Effector memory CD8-positive, alpha-beta T cell (primary cell): ENCODE measurements around the gene KCTD1.

ENCODE experiments used
- ATAC-seq: fragments of 150-1000 bp; cut with Tn5 transposase; replicated peaks from 2 replicates; pipeline ENCODE4 v1.10.0; 2021; ENCODE audit warnings: mild to moderate bottlenecking, moderate library complexity
- DNase-seq, 3 experiments: peaks; one replicate each; pipeline ENCODE4 v3.0.0; 2021
- H3K27ac Mint-ChIP-seq, 2 donors: one replicate each; pipeline ENCODE4 v1.8.0; 2022; ENCODE audit warnings: mild to moderate bottlenecking in 2 of 2, mixed read lengths in 2 of 2, moderate library complexity in 2 of 2
- H3K27me3 Mint-ChIP-seq, 2 donors: one replicate each; pipeline ENCODE4 v1.8.0; 2022; ENCODE audit warnings: mixed read lengths in 2 of 2
- H3K36me3 Mint-ChIP-seq: one replicate; pipeline ENCODE4 v1.8.0; 2022; ENCODE audit warnings: mild to moderate bottlenecking, moderate library complexity, mixed read lengths; ENCODE audit not compliant: insufficient read depth
- H3K4me1 Mint-ChIP-seq, 2 donors: one replicate each; pipeline ENCODE4 v1.8.0; 2022; ENCODE audit warnings: low read depth in 2 of 2, mixed read lengths in 2 of 2
- H3K4me3 Mint-ChIP-seq, 2 donors: one replicate each; pipeline ENCODE4 v1.8.0; 2022; ENCODE audit warnings: mild to moderate bottlenecking in 2 of 2, mixed read lengths in 2 of 2, moderate library complexity in 2 of 2
- H3K9me3 Mint-ChIP-seq, 2 donors: one replicate each; pipeline ENCODE4 v1.8.0; 2022; ENCODE audit warnings: mixed read lengths in 2 of 2

The KCTD1 gene

GRCh38 chr18:26524504-26525351 is 23.6 kb downstream of the KCTD1 start:
- no peak overlapping the region for H3K27ac Mint-ChIP-seq
- H3K27me3 Mint-ChIP-seq = no peaks in the 10 kb centered on the region
- ATAC-seq (no peak), DNase-seq (no peak)
- peaks cover 2 to 3% of the 10 kb centered on the region in 2 donors for H3K4me1 Mint-ChIP-seq
- no peaks in the 10 kb centered on the region for H3K9me3 Mint-ChIP-seq
- no peaks in the 10 kb centered on the region for H3K36me3 Mint-ChIP-seq
- H3K4me3 Mint-ChIP-seq = no peak overlapping the region

- Mint-ChIP-seq H3K27ac (no peak overlapping the region), H3K36me3 (no peaks in the 10 kb centered on the region), H3K9me3 (no peaks in the 10 kb centered on the region), H3K4me3 (no peak overlapping the region), H3K4me1 (peaks cover 2 to 3% of the 10 kb centered on the region in 2 donors), H3K27me3 (no peaks in the 10 kb centered on the region)
- ATAC-seq = no peak
- DNase-seq = no peak
These were observed 24.4 kb downstream of the KCTD1 start for GRCh38 chr18:26524002-26524401.

- H3K4me3 Mint-ChIP-seq = no peak overlapping the region
These were observed 26.7 kb downstream of the KCTD1 start for GRCh38 chr18:26521617-26522016.

GRCh38 chr18:26520974-26521373 is 27.4 kb downstream of the KCTD1 start:
- Mint-ChIP-seq H3K27ac (no peak overlapping the region), H3K27me3 (peaks cover 0 to 4% of the 10 kb centered on the region in 2 donors), H3K4me3 (no peak overlapping the region), H3K36me3 (no peaks in the 10 kb centered on the region), H3K4me1 (peaks cover 0 to 2% of the 10 kb centered on the region in 2 donors), H3K9me3 (no peaks in the 10 kb centered on the region)
- DNase-seq (no peak), ATAC-seq (no peak)

More at GRCh38 chr18:26521617-26522016, 26.7 kb downstream of the KCTD1 start:
- no peaks in the 10 kb centered on the region for H3K9me3 Mint-ChIP-seq
- no peak overlapping the region for H3K27ac Mint-ChIP-seq
- peaks cover 0 to 2% of the 10 kb centered on the region in 2 donors for H3K4me1 Mint-ChIP-seq
- H3K27me3 Mint-ChIP-seq = no peaks in the 10 kb centered on the region
- ATAC-seq = no peak
- H3K36me3 Mint-ChIP-seq = no peaks in the 10 kb centered on the region
- no peak for DNase-seq

GRCh38 chr18:26519114-26519513 is 29.2 kb downstream of the KCTD1 start:
- DNase-seq (no peak), ATAC-seq (no peak)
- Mint-ChIP-seq H3K9me3 (no peaks in the 10 kb centered on the region), H3K4me1 (peaks cover 0 to 2% of the 10 kb centered on the region in 2 donors), H3K27ac (no peak overlapping the region), H3K4me3 (no peak overlapping the region), H3K36me3 (no peaks in the 10 kb centered on the region), H3K27me3 (peaks cover 0 to 8% of the 10 kb centered on the region in 2 donors)

- no peak for ATAC-seq
- DNase-seq = no peak
- Mint-ChIP-seq H3K9me3 (no peaks in the 10 kb centered on the region), H3K36me3 (no peaks in the 10 kb centered on the region), H3K4me3 (no peak overlapping the region), H3K4me1 (no peaks in the 10 kb centered on the region), H3K27me3 (peaks cover 0 to 8% of the 10 kb centered on the region in 2 donors), H3K27ac (no peak overlapping the region)
These were observed 31.4 kb downstream of the KCTD1 start for GRCh38 chr18:26516964-26517363.

GRCh38 chr18:26515643-26516487 is 32.5 kb downstream of the KCTD1 start:
- Mint-ChIP-seq H3K4me1 (no peaks in the 10 kb centered on the region), H3K4me3 (no peak overlapping the region), H3K36me3 (no peaks in the 10 kb centered on the region), H3K9me3 (no peaks in the 10 kb centered on the region), H3K27ac (no peak overlapping the region), H3K27me3 (peaks cover 0 to 8% of the 10 kb centered on the region in 2 donors)
- DNase-seq (no peak), ATAC-seq (no peak)

GRCh38 chr18:26511339-26512071 is 36.8 kb downstream of the KCTD1 start:
- Mint-ChIP-seq H3K36me3 (no peaks in the 10 kb centered on the region), H3K27me3 (peaks cover 0 to 8% of the 10 kb centered on the region in 2 donors), H3K27ac (no peak overlapping the region), H3K4me3 (no peak overlapping the region), H3K4me1 (no peaks in the 10 kb centered on the region), H3K9me3 (no peaks in the 10 kb centered on the region)
- ATAC-seq (no peak), DNase-seq (no peak)

- H3K4me3 Mint-ChIP-seq = no peak overlapping the region
- no peaks in the 10 kb centered on the region for H3K9me3 Mint-ChIP-seq
- ATAC-seq (no peak), DNase-seq (no peak)
- no peaks in the 10 kb centered on the region for H3K36me3 Mint-ChIP-seq
- H3K4me1 Mint-ChIP-seq = no peaks in the 10 kb centered on the region
- H3K27me3 Mint-ChIP-seq = no peaks in the 10 kb centered on the region
- no peak overlapping the region for H3K27ac Mint-ChIP-seq
These were observed 38.0 kb downstream of the KCTD1 start for GRCh38 chr18:26510337-26510736.

- H3K36me3 Mint-ChIP-seq = no peaks in the 10 kb centered on the region
- ATAC-seq (no peak), DNase-seq (no peak)
- no peaks in the 10 kb centered on the region for H3K9me3 Mint-ChIP-seq
- no peaks in the 10 kb centered on the region for H3K27me3 Mint-ChIP-seq
- no peak overlapping the region for H3K4me3 Mint-ChIP-seq
- no peaks in the 10 kb centered on the region for H3K4me1 Mint-ChIP-seq
- H3K27ac Mint-ChIP-seq = no peak overlapping the region
These were observed 42.3 kb downstream of the KCTD1 start for GRCh38 chr18:26506012-26506411.

GRCh38 chr18:26504831-26505230 is 43.5 kb downstream of the KCTD1 start:
- Mint-ChIP-seq H3K27ac (no peak overlapping the region), H3K36me3 (no peaks in the 10 kb centered on the region), H3K27me3 (no peaks in the 10 kb centered on the region), H3K4me3 (no peak overlapping the region), H3K4me1 (no peaks in the 10 kb centered on the region), H3K9me3 (no peaks in the 10 kb centered on the region)
- DNase-seq = no peak
- no peak for ATAC-seq

GRCh38 chr18:26503382-26503781 is 45.0 kb downstream of the KCTD1 start:
- Mint-ChIP-seq H3K4me3 (no peak overlapping the region), H3K36me3 (no peaks in the 10 kb centered on the region), H3K4me1 (no peaks in the 10 kb centered on the region), H3K9me3 (no peaks in the 10 kb centered on the region), H3K27me3 (no peaks in the 10 kb centered on the region), H3K27ac (no peak overlapping the region)
- DNase-seq = no peak
- no peak for ATAC-seq

- H3K27me3 Mint-ChIP-seq = no peaks in the 10 kb centered on the region
- no peak overlapping the region for H3K4me3 Mint-ChIP-seq
- no peak overlapping the region for H3K27ac Mint-ChIP-seq
- no peak for ATAC-seq
- DNase-seq = no peak
- H3K4me1 Mint-ChIP-seq = no peaks in the 10 kb centered on the region
- no peaks in the 10 kb centered on the region for H3K36me3 Mint-ChIP-seq
- no peaks in the 10 kb centered on the region for H3K9me3 Mint-ChIP-seq
These were observed 45.5 kb downstream of the KCTD1 start for GRCh38 chr18:26502823-26503222.
